GM13976 (cell line): ENCODE data around the gene LYPD6B.

Experiments
- DNase-seq: peaks from one replicate; pipeline ENCODE4 v3.0.0; 2012; ENCODE audit warnings: low spot score
- CTCF ChIP-seq: IDR thresholded peaks from 2 replicates; pipeline ENCODE4 v1.5.1; 2012; ENCODE audit warnings: borderline replicate concordance, mild to moderate bottlenecking; ENCODE audit not compliant: insufficient read depth; ENCODE audit errors: extremely low read depth, missing control alignments, control extremely low read depth
- in situ Hi-C: fragments of 300-500 bp; cut with MboI; formaldehyde crosslinking; loops from one replicate; pipeline ENCODE4 v1.12.0; 2022; ENCODE audit warnings: low sequenced_read_pairs, mixed read lengths, inconsistent platforms; ENCODE audit not compliant: unreplicated experiment

LYPD6B gene

GRCh38 chr2:149087751-149088150 is 49.3 kb downstream of the LYPD6B start:
- in situ Hi-C loops: no loop called here

DNA sequence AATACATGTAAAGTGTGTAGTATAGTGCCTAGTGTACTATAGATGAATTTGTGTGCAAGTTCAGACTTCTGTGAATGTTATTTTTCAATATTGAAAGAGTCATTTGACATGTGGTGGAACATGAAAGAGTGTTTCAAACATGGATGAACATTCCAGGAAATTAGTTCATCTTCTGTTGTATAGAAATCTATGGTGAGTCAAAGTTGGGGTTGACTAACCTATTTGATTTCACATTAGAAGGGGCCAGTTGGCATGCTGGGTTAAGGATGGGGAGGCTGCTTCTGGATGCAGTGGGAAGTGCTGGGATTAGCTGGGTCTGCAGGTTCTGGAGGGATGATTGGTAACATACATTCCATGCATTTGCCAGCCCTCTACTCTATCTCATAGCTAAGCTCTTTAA is 50.6 kb downstream of the LYPD6B start:
- no peak for TF ChIP-seq CTCF
- no peak for DNase-seq
- in situ Hi-C loops: no loop called here

More at GRCh38 chr2:149087751-149088150, 49.3 kb downstream of the LYPD6B start:
- no peak for DNase-seq
- no peak for TF ChIP-seq CTCF

DNA sequence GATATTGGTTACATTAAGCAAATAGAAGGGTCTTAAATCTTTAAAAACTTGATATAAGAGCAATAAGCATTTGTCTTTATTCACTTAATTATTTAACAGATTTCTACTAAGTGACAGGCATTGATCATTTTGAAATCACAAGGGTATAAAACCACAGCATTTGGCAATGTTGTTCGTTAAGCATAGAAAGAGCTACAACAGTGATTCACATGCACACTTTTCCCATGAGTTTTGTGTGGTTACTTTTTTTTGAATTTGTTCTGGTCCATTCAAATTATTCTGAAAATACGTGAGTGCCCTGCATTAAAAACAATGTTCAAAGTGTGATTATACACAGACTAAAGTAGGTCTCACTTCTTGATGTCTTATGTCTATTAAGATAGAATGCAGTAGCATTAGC is 52.2 kb downstream of the LYPD6B start:
- no peak for DNase-seq
- in situ Hi-C loops: no loop called here
- TF ChIP-seq CTCF: no peak

- TF ChIP-seq CTCF: no peak
- in situ Hi-C loops: no loop called here
- DNase-seq: no peak
These were observed 55.1 kb downstream of the LYPD6B start for GRCh38 chr2:149093579-149093978.

DNA sequence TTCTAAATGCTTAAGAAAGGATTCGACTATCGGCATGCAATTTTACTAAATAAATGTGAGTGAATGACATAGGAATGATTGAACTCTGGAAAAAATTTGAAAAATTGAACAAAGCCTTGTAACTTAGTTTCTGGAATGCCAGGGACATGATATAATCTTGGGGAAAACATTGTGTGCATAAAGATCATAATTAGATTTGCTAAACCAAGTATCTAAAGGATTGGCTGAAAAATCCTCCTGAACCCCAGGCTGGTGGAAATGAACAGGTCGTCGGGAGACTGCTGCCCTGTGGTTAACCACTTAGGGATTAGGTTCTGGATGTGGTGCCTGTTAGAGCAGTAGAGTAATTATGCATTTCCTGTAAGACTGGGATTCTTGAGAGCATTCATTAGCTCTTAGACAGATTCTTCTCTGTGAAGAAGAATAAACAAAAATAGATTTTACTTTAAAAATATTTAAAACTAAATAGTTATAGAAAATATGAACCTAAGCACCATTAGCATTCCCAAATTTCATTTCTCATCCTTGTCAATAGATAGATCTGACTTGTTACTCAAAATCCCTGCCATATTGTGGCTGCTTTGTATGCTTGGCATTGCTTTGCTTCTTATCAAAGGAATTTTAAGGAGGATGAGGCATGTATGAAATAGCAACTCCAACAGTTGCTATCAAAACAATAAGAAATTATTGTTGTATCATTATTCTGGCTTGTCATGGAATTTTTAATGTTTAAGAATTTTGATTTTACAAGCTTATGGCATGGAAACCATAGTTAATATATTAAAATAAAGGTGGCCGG is 55.9 kb downstream of the LYPD6B start:
- TF ChIP-seq CTCF: no peak
- DNase-seq: no peak
- in situ Hi-C loops: no loop called here

DNA sequence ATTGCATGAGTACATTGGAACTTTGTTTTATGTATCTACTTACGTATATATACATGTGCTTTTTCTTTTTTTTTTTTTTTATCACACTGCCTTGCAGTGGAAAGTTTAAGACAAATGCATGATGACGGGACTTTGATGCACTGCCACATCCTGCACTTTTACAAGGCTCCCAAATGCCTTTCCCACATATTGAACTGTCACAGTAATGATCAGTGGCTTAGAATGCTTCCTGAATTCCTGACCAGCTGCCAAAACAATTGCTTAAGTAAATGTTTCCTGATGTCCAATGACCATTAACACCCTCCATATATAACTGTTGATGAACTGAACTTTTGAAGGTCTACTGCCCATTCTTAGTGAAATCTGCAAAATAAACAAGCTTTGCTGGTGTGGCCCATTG is 60.2 kb downstream of the LYPD6B start:
- no peak for DNase-seq
- TF ChIP-seq CTCF: no peak
- in situ Hi-C loops: no loop called here

DNA sequence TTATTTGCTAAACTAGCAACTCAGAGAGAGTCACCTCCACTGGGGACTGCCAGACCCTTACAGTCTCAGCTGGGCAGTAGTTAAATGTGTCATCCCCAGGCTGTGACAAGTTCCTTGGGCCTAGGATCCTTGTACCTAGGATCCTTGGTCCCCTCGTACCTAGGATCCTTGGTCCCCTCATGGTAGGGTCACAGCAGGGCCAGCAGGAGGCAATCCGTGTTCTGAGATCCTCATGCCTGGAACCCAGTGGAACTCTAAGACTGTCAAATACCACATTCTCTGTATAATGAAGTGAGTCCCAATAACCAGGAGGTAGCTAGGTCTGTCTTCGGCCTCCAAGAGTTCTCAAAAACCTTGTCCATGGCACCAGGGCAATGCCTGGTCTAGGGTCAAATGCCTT is 60.8 kb downstream of the LYPD6B start:
- TF ChIP-seq CTCF: no peak

More for the DNA sequence above, 60.8 kb downstream of the LYPD6B start:
- in situ Hi-C loops: no loop called here
- no peak for DNase-seq
